IPS-18c (cell line): ENCODE results near the gene SNUPN.

Source experiments
- H3K4me3 ChIP-seq: 2 replicates; pipeline ENCODE4 v1.7.0; 2013; ENCODE audit warnings: low read depth, mild to moderate bottlenecking, low read length, moderate library complexity; ENCODE audit not compliant: insufficient read depth
- H3K9me3 ChIP-seq: one replicate; pipeline ENCODE4 v1.6.1; 2013; ENCODE audit warnings: mild to moderate bottlenecking, low read length, moderate library complexity; ENCODE audit not compliant: control insufficient read depth, insufficient read depth

SNUPN gene

GRCh38 chr15:75656813-75657212 lies 31.3 kb upstream of the SNUPN start:
- Histone ChIP-seq H3K4me3 (no peak overlapping the region), H3K9me3 (no peaks in the 10 kb centered on the region)

GRCh38 chr15:75656331-75656730 lies 30.8 kb upstream of the SNUPN start:
- Histone ChIP-seq H3K4me3 (no peak overlapping the region), H3K9me3 (no peaks in the 10 kb centered on the region)

DNA sequence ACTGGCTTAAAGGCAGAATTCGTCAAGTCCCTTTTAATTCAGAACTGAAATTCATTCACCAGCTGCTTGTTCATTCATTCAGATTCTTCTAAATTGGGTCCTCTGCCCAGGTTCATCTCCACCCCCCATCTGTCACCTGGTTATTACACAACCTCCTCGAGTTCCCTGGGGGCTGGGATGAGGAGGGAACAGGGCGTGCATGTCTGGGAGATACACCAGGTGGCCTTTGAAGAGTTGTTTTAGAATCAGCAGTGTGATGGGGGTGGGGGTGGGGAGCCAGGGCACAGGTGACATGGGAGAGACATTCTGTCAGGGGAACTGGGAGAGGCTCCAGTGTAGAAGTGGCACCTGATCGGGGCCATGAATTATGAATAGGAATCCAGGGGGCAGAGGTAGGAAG lies 30.4 kb upstream of the SNUPN start:
- no peaks in the 10 kb centered on the region for H3K9me3 ChIP-seq
- no peak overlapping the region for H3K4me3 ChIP-seq

DNA sequence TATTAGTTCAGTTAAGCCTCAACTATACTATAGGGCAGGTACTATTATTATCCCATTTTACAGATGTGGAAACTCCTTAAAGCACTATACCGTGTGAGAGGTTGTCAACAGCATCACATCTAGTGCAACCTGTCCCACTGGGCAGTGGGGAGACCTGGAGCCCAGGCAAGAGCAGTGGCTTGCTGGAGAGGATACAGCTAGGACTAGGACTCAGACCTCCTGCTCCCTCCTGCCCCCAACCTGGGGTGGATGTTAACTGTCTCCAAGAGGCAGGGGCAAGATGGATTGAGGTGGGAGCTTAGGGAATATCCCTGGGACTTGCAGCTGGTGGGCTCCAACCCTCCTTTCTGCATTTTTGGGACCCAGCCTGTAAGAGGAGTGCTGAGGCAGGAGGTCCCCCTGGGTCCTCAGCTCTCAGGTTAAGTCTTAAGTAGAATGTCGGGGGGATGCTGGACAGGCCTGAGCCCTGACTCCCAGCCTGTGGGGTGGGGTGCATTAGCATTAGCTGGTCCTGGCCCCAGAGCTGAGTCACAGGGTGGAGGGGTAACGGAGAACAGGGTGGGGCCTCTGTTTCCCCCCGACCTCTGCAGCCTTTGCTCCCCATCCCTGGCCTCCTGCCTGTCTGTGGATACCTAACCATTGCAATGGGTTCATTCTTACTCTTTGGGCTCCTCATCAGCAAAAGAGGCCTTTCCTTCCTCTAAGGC lies 28.8 kb upstream of the SNUPN start:
- no peak overlapping the region; the same call in 1 of the 2 replicates for H3K4me3 ChIP-seq
- H3K9me3 ChIP-seq: no peaks in the 10 kb centered on the region

DNA sequence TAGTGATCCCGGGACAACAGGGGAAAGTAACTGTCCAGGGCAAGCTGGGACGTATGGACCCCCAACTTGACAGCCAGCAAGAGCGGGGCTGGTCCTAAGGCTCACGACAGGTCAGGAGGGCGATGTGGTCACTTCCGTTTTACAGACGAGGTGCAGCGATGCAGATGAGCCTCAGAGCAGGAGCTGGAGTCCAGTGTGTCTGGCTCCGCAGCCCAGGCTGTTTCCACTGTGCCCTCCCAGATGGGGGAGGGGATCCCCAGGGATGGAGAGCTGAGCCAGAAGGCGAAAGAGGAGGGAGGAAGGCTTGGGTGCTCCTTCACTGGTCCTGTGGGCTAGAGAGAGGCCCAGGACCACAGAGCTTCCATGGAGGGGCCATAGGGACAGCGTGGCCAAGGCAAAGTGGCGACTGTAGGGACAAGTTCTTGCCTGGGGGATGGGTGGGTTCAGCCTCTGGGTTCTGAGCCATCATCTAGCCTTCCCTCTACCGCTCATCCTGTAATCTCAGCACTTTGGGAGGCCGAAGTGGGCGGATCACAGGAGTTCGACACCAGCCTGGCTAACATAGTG lies 27.9 kb upstream of the SNUPN start:
- H3K9me3 ChIP-seq: no peaks in the 10 kb centered on the region

DNA sequence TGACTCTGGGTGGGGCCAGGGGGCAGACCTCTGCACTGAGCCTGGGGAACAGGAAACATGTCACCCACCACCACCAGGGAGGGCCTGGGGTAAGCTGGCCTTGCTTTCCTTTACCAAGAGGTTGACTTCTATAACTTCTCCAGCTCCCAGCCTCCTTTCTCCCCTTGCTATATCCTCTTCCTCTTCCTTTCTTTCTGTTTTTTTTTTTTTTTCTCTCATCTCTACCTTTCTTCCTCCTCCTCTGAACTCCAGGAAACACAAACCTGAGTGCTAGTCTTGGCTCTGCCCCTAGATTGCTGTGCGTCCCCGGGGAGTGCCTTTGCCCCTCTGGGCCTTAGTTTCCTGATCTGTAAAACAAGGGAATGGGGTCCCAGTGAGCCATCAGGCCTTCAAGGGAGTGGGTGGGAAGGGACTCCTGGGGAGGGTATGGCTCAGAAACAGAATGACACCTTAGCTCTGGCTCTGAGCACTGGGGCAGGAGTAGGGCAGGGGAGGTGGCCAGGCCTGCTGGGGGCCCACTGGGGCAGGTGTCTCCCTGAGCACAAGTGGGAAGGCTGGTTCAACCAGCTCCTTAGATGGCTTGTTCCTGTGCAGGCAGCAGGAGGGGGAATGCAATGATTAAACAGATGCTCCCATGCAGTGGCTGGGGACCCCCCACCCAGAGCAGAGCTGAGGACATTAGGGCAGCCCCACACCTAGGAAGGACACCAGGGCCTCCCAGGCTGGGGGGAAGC lies 26.5 kb upstream of the SNUPN start:
- H3K4me3 ChIP-seq: 0 out of 2 replicates have a peak overlapping the region, but pooled peaks have one; percentile 24
- no peaks in the 10 kb centered on the region for H3K9me3 ChIP-seq

More for the DNA sequence above, 27.9 kb upstream of the SNUPN start:
- H3K4me3 ChIP-seq: no peak overlapping the region

DNA sequence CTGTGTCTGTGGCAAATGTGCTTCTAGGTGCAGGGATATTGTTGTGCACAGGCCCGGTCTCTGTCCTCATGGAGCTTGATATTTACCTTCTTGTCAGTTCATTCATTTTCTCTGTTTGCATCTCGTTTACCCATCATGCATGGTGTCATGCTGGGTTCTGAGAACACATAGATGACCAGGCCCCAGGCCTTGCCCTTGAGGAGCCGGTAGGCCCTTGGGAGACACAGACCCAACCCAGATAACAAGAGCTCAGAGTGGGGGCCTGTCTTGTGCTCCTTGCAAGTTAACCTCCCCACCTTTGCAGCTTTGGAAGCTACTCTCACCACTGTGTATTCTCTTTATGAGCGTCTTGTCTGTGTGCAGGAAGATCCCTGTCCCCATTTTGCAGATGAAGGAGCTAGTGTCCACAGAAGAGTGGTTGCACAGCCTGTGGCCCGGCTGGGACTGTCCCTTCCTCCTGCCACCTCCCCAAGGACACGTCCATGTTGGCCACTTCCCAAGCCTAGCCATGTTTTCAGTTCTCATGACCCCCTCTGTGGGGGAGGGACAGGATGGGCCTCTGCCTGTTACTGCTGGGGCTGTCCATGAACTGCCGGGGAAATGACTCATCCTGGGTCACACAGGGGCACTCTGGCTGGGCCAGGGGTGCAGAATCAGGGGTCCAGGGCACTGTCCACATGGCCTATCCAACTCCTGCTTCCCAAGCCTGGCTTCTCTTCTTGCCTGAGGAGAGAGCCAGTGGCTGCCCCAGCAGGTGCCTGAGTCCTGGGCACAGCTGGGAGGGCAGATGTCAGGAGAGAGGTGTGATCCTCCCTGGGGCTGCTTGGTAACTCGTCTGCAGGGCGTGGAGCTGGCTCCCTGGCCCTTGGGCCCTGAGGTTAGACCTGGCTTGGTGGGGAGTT lies 25.6 kb upstream of the SNUPN start:
- Histone ChIP-seq H3K4me3 (peak overlapping the region; percentile 24), H3K9me3 (no peaks in the 10 kb centered on the region)

- Histone ChIP-seq H3K9me3 (no peaks in the 10 kb centered on the region), H3K4me3 (peak overlapping the region; percentile 12; the same call in 1 of the 2 replicates)
Observed at GRCh38 chr15:75649848-75650247, 24.3 kb upstream of the SNUPN start.

DNA sequence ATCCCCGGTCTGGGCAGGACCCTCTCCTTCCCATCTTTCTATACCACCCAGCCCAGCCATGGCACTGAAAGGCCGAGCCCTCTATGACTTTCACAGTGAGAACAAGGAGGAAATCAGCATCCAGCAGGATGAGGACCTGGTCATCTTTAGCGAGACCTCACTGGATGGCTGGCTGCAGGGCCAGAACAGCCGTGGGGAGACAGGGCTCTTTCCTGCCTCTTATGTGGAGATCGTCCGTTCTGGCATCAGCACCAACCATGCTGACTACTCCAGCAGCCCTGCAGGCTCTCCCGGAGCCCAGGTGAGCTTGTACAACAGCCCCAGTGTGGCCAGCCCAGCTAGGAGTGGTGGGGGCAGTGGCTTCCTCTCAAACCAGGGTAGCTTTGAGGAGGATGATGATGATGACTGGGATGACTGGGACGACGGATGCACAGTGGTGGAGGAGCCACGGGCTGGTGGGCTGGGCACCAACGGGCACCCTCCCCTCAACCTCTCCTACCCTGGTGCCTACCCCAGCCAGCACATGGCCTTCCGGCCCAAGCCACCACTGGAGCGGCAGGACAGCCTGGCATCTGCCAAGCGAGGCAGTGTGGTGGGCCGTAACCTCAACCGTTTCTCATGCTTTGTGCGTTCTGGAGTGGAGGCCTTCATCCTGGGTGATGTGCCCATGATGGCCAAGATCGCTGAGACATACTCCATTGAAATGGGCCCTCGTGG lies 23.7 kb upstream of the SNUPN start:
- H3K9me3 ChIP-seq: no peaks in the 10 kb centered on the region
- peak overlapping the region; percentile 95 for H3K4me3 ChIP-seq

DNA sequence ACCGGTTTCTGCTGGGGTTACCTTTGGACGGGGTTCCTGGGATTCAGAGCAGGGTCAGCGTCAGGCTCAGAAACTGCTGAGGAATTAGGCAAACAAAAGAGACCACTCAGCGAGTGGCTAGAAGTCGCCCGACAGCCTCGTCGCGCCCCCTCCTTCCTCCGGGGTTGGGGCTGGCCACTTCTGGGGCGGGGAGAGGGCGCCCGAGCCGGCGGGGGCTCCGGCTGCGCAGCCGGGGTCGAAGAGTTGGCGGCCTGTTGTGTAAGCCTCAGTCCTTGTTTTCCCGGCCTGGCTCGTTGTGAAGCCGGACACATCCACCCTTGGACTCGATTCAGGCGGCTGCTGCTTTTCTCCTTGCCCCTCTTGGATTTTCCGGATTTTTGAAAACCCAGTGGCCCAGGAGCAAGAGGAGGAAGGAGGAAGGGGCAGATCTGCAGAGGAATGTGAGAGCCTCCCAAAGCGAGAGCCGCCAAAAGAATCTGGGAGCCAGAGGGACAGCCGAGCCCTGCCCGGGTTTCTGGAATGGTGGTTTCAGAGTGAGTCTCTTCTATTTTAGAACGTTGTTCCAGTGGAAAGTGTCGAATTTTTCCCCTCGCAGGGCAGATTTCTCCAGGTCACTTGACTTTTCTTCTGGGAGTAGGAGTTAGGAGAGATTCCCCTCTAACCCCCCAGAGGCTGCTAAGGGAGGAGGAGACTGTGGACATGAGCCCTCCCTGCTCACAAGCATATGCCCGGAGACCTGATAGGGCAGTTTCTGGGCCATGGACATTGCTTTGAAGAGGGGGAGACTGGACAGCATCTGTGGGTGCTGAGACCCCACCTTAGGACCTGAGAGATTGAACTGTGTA lies 22.9 kb upstream of the SNUPN start:
- Histone ChIP-seq H3K9me3 (no peaks in the 10 kb centered on the region), H3K4me3 (peak overlapping the region; percentile 95)

DNA sequence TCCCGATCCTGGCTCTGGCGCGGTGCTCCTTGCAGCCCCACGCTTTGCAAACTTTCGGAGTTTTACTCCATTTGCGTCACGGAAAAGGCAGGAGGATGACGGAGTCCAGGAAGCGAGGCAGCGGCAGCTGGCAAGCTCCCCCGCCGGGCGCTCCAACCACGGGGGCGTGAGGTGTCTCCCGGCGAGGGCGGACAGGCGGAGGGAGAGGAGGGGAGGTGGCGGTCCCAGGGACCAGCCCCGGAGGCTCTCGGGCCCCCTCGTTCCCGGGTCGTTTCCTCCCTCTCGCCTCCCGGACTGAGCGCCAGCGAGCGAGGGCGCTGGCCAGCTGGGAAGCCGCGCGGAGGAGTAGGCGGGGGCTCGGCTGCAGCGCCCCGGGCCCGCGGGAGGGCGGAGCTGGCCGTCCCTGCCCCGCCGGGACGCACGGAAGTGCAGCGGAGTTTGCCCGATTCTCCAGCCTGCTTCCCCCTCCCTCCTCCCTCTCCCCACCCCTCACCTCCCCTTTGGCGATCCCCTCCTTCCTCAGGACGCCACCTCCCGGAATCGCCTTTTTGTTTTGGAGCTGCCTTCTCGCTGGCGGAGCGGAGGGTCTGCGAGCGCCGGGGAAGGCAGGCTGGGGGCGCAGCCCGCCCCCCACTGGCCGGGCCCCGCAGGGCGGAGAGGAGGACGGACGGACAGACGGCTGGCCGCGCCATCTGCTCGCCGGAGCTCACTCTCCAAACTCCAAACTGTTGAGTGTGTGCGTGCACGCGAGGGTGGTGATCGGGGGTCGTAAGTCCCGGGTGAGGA lies 22.0 kb upstream of the SNUPN start, which contains the start of gene SNX33:
TSS of gene SNX33 (plus strand) at position 543 of the 786 bp plus-strand sequence. CDS start 1,191 bp downstream, outside the sequence.
- H3K9me3 ChIP-seq: no peaks in the 10 kb centered on the region

GRCh38 chr15:75646944-75647364 lies 21.4 kb upstream of the SNUPN start:
- Histone ChIP-seq H3K4me3 (peak overlapping the region; percentile 95), H3K9me3 (no peaks in the 10 kb centered on the region)

More for the DNA sequence above, 22.0 kb upstream of the SNUPN start, which contains the start of gene SNX33:
- H3K4me3 ChIP-seq: peak within 1 kb of the TSS; percentile 95

DNA sequence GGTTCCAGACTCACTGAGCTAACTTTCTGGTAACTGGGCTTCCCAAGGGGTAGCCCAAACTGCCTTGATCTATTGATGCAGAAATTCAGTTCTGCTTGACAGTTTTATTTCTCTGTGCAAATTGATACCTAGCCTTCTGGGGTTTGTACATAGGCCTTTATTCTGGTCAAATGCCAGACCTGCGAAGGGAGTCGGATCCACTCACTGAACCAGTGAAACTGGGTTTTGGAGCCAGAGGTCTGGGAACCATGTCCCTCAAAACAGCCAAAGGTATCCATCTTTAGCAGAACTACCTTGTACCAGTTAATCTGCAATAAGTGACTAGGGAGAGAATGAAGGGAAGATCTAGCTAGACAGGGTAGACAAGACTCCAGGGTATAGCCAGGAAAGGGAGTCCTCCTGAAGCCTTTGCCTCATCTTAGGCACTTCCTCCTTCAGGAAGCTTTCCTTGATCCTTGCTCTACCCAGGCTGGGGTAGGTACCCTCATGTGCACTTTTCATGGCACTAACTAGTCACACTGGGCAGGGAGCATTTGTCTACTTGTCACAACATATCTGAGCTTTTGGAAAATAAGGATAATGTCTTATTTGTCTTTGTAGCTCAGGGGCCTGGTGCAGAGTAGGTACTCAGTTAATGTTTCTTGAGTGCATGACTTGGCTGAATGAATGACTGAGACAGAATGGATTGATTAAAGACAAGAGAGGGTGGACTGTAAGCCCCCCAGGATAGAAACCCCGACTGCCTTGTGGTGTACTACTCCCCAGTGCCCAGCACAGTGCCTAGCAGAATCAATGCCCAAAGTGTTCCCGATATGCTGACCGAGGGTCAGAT lies 20.8 kb upstream of the SNUPN start:
- Histone ChIP-seq H3K9me3 (no peaks in the 10 kb centered on the region), H3K4me3 (peak overlapping the region; percentile 95)

- Histone ChIP-seq H3K9me3 (no peaks in the 10 kb centered on the region), H3K4me3 (no peak overlapping the region)
Observed at GRCh38 chr15:75644376-75644775, 18.9 kb upstream of the SNUPN start.
